B cell (primary cell): Measurements from ENCODE around the gene EEF1AKMT3. TPM values are rescaled to one million over a fixed set of nuclear protein-coding genes. Genes with fewer than 3 reads are reported as not detected.

Source experiments
- ATAC-seq: fragments of 200-7000 bp; cut with Tn5 transposase; one replicate; pipeline ENCODE4 v1.10.0; 2021; ENCODE audit warnings: low read depth, mild to moderate bottlenecking, moderate number of reproducible peaks, moderate library complexity
- CTCF ChIA-PET: fragments of 350-600 bp; sonication (Branson Sonifier 250); formaldehyde crosslinking; loops from one replicate; lab custom pipeline; 2021; ENCODE audit warnings: antibody characterized with exemption, inconsistent platforms; lab: Charles Lee
- POLR2A ChIA-PET: fragments of 350-600 bp; sonication (Branson Sonifier 250); formaldehyde crosslinking; loops from one replicate; lab custom pipeline; 2021; ENCODE audit warnings: antibody characterized with exemption; lab: Charles Lee
- DNase-seq: peaks from one replicate; pipeline ENCODE4 v3.0.0; 2013
- H2AFZ ChIP-seq: 2 replicates; pipeline ENCODE4 v1.6.1; 2012; ENCODE audit warnings: mild to moderate bottlenecking, low read depth, low read length; ENCODE audit not compliant: insufficient read depth, poor library complexity, severe bottlenecking
- H3K27ac ChIP-seq, 2 donors: 1 replicate in 1 of 2; 2 replicates in 1 of 2; pipeline ENCODE4 v1.5.1; 2012 to 2013; ENCODE audit warnings: low read length in 2 of 2, mild to moderate bottlenecking in 2 of 2, moderate library complexity in 1 of 2
- H3K27me3 ChIP-seq, 4 experiments: fragments of 200-600 bp in 1 of 4; sonication (generic) in 1 of 4; replicated peaks in 1 of 4; 1 replicate in 2 of 4; 2 replicates in 2 of 4; pipeline versions ENCODE4 v1.6.1 to v1.7.0; 2013 to 2016; ENCODE audit warnings: low read length in 3 of 4, mild to moderate bottlenecking in 2 of 4, mixed read lengths in 1 of 4, moderate library complexity in 1 of 4; ENCODE audit not compliant: insufficient read depth in 4 of 4, control insufficient read depth in 3 of 4; ENCODE audit errors: control extremely low read depth in 1 of 4
- H3K36me3 ChIP-seq, 2 experiments: replicated peaks in 1 of 2; 1 replicate in 1 of 2; 2 replicates in 1 of 2; pipeline versions ENCODE4 v1.6.1 to v1.7.1; 2013; ENCODE audit warnings: low read length in 1 of 2; ENCODE audit not compliant: insufficient read depth in 2 of 2, control insufficient read depth in 1 of 2; ENCODE audit errors: control extremely low read depth in 1 of 2, extremely low read depth in 1 of 2
- H3K4me1 ChIP-seq, 2 donors: fragments of 200-600 bp in 1 of 2; sonication (generic) in 1 of 2; 1 replicate in 1 of 2; 2 replicates in 1 of 2; pipeline versions ENCODE4 v1.5.1 to v1.6.1; 2013 to 2017; ENCODE audit warnings: low read length in 2 of 2; ENCODE audit not compliant: control insufficient read depth in 2 of 2, insufficient read depth in 2 of 2
- H3K4me2 ChIP-seq: replicated peaks from 2 replicates; pipeline ENCODE3; 2012; ENCODE audit warnings: mild to moderate bottlenecking, low read depth, low read length; ENCODE audit not compliant: poor library complexity, severe bottlenecking
- H3K4me3 ChIP-seq, 5 experiments: fragments of 200-600 bp in 1 of 5; sonication (generic) in 1 of 5; 1 replicate in 3 of 5; 2 replicates in 2 of 5; pipeline versions ENCODE4 v1.5.1 to v1.7.0; 2011 to 2016; ENCODE audit warnings: low read length in 4 of 5, mild to moderate bottlenecking in 4 of 5, low read depth in 2 of 5, control low read depth in 1 of 5, moderate library complexity in 1 of 5; ENCODE audit not compliant: insufficient read depth in 1 of 5; ENCODE audit errors: control extremely low read depth in 1 of 5, extremely low read depth in 1 of 5
- H3K79me2 ChIP-seq: fragments of 200-600 bp; sonication (generic); one replicate; pipeline ENCODE4 v1.6.0; 2016; ENCODE audit warnings: low read length; ENCODE audit not compliant: control insufficient read depth, insufficient read depth
- H3K9ac ChIP-seq: fragments of 200-600 bp; sonication (generic); 2 replicates; pipeline ENCODE4 v1.6.1; 2017; ENCODE audit warnings: mild to moderate bottlenecking, low read length, moderate library complexity
- H3K9me3 ChIP-seq, 3 donors: one replicate each; pipeline versions ENCODE4 v1.6.1 to v1.7.1; 2013; ENCODE audit warnings: low read length in 2 of 3; ENCODE audit not compliant: control insufficient read depth in 2 of 3, insufficient read depth in 1 of 3; ENCODE audit errors: control extremely low read depth in 1 of 3
- H4K20me1 ChIP-seq: 2 replicates; pipeline ENCODE4 v1.6.0; 2012; ENCODE audit warnings: mild to moderate bottlenecking, low read length; ENCODE audit not compliant: insufficient read depth, control insufficient read depth, poor library complexity, severe bottlenecking
- H3K27ac Mint-ChIP-seq: one replicate; pipeline ENCODE4 v1.8.0; 2021; ENCODE audit warnings: mixed read lengths
- H3K27me3 Mint-ChIP-seq: one replicate; pipeline ENCODE4 v1.8.0; 2021; ENCODE audit warnings: mixed read lengths
- H3K4me1 Mint-ChIP-seq: one replicate; pipeline ENCODE4 v1.8.0; 2021; ENCODE audit warnings: mixed read lengths
- H3K4me3 Mint-ChIP-seq: one replicate; pipeline ENCODE4 v1.8.0; 2021; ENCODE audit warnings: mixed read lengths
- H3K9me3 Mint-ChIP-seq: one replicate; pipeline ENCODE4 v1.8.0; 2022; ENCODE audit warnings: mixed read lengths; ENCODE audit not compliant: insufficient read depth
- CTCF ChIP-seq: fragments of 200-600 bp; IDR thresholded peaks from one replicate; pipeline ENCODE4 v1.8.0; 2022; ENCODE audit warnings: antibody characterized with exemption, mild to moderate bottlenecking
- EZH2 ChIP-seq: IDR thresholded peaks from 2 replicates; pipeline ENCODE4 v1.6.1; 2012; ENCODE audit warnings: borderline replicate concordance, low read depth, mild to moderate bottlenecking, moderate library complexity, low read length; ENCODE audit not compliant: insufficient read depth, poor library complexity, severe bottlenecking
- WGBS: methylation state at CpG from one replicate; pipeline ENCODE4 v1.1.5; 2013; ENCODE audit warnings: missing lambda C conversion rate; ENCODE audit not compliant: insufficient coverage; 5-methylcytosine and 5-hydroxymethylcytosine counted together
- intact Hi-C: fragments of 100-400 bp; cut with micrococcal nuclease; formaldehyde crosslinking; loops from one replicate; pipeline ENCODE4 v1.10.0; 2022
- polyA plus RNA-seq: library from polyadenylated mRNA; depleted of rRNA; stranded (reverse); fragments of >200 nt; gene quantifications from 2 replicates; pipeline ENCODE4 v1.2.3, GENCODE V29; 2012
- total RNA-seq, 2 donors: library from RNA; stranded (reverse); fragments of 120-200 nt in 1 of 2; gene quantifications; 1 replicate in 1 of 2; 2 replicates in 1 of 2; pipeline versions ENCODE4 v1.2.3 to v1.2.4, GENCODE V29; 2013 to 2022

Gene EEF1AKMT3
- total and polyA plus RNA-seq, 2 donors (not counting 1 experiment from before 2014, with no cell fraction given): 0.89 to 1.3 TPM

- under 1% methylated on average over 63 of the region's 76 CpGs for WGBS
- ATAC-seq (peak; percentile 6), DNase-seq (peak; percentile 76)
- Histone ChIP-seq H3K79me2 (peaks cover 48% of the 10 kb centered on the region), H3K4me1 (peaks cover 44 to 65% of the 10 kb centered on the region in 2 donors), H3K4me3 (peak overlapping the region; percentile 67 to 87 (median 85)), H2AFZ (peak overlapping the region; percentile 55), H3K9ac (peak overlapping the region; percentile 80), H4K20me1 (peaks cover 47% of the 10 kb centered on the region), H3K27ac (peak overlapping the region; percentile 78 to 90), H3K27me3 (no peaks in the 10 kb centered on the region), H3K9me3 (no peaks in the 10 kb centered on the region), H3K36me3 (peaks cover 1 to 34% of the 10 kb centered on the region in 2 experiments), H3K4me2 (peak overlapping the region; percentile 90)
- ChIA-PET POLR2A (interaction anchor here (0.8 to 1.4 kb wide), 6 partner anchors 10 to 185 kb away, joined by 3 to 7 read pairs (median 4); partner anchors contain the start of genes ATP23, CTDSP2, OS9 and TSPAN31), CTCF (interaction anchor here (0.8 to 2.6 kb wide), 20 partner anchors 7 to 149 kb away, joined by 3 to 37 read pairs (median 5); partner anchors contain the start of genes CYP27B1, EEF1AKMT3, METTL1 and TSFM)
- H3K27ac Mint-ChIP-seq: peak overlapping the region; percentile 95
- H3K4me3 Mint-ChIP-seq: peak overlapping the region; percentile 94
- no peaks in the 10 kb centered on the region for H3K27me3 Mint-ChIP-seq
- TF ChIP-seq EZH2 (no peak), CTCF (no peak)
- no peaks in the 10 kb centered on the region for H3K9me3 Mint-ChIP-seq
- H3K4me1 Mint-ChIP-seq: peaks cover 69% of the 10 kb centered on the region
- intact Hi-C loops: loop anchor here (1.0 to 10.0 kb wide), 8 partner anchors 10 to 671 kb away; partner anchors contain the start of genes CTDSP2, GLI1, INHBE and MARS1
These were observed 16.7 kb upstream of the EEF1AKMT3 start for GRCh38 chr12:57755454-57756372.
